Neural cell (in vitro differentiated cells): Measurements from ENCODE around the gene OTUD5. TPM values are rescaled to one million over a fixed set of nuclear protein-coding genes. Genes with fewer than 3 reads are reported as not detected.

Experiments used
- H2AFZ ChIP-seq: fragments of 200-600, 300-800 bp; sonication (generic), shearing (Covaris generic); 2 replicates; pipeline ENCODE4 v1.6.0; 2014; ENCODE audit warnings: low read depth, mild to moderate bottlenecking, antibody characterized with exemption, low read length, moderate library complexity
- H3F3A ChIP-seq: fragments of 200-600 bp; shearing (Covaris generic); 2 replicates; pipeline ENCODE4 v1.6.1; 2016; ENCODE audit warnings: mild to moderate bottlenecking, moderate library complexity, mixed read lengths, antibody characterized with exemption, low read length; ENCODE audit not compliant: insufficient read depth, poor library complexity, severe bottlenecking
- H3K27ac ChIP-seq: fragments of 200-600, 300-800 bp; sonication (generic), shearing (Covaris generic); 2 replicates; pipeline ENCODE4 v1.5.1; 2014; ENCODE audit warnings: mild to moderate bottlenecking, low read length, moderate library complexity
- H3K27me3 ChIP-seq: fragments of 300-800, 200-600 bp; sonication (generic), shearing (Covaris generic); 2 replicates; pipeline ENCODE4 v1.6.0; 2014; ENCODE audit warnings: mild to moderate bottlenecking, low read depth, low read length, moderate library complexity; ENCODE audit not compliant: insufficient read depth
- H3K36me3 ChIP-seq: fragments of 300-800, 200-600 bp; sonication (generic), shearing (Covaris generic); 2 replicates; pipeline ENCODE4 v1.5.1; 2014; ENCODE audit warnings: mild to moderate bottlenecking, antibody characterized with exemption, low read length, moderate library complexity; ENCODE audit not compliant: insufficient read depth
- H3K4me2 ChIP-seq: fragments of 300-800, 200-600 bp; sonication (generic), shearing (Covaris generic); 2 replicates; pipeline ENCODE4 v1.6.0; 2014; ENCODE audit warnings: mild to moderate bottlenecking, low read length
- H3K4me3 ChIP-seq: fragments of 300-800, 200-600 bp; sonication (generic), shearing (Covaris generic); 2 replicates; pipeline ENCODE4 v1.5.1; 2014; ENCODE audit warnings: mild to moderate bottlenecking, low read length, moderate library complexity
- H3K79me2 ChIP-seq: fragments of 200-600 bp; shearing (Covaris generic); replicated peaks from 2 replicates; pipeline ENCODE4 v1.6.0; 2014; ENCODE audit warnings: mild to moderate bottlenecking, low read length, moderate library complexity; ENCODE audit not compliant: insufficient read depth
- H3K9ac ChIP-seq: fragments of 300-800, 200-600 bp; sonication (generic), shearing (Covaris generic); 2 replicates; pipeline ENCODE4 v1.6.1; 2016; ENCODE audit warnings: mild to moderate bottlenecking, low read length, mixed read lengths
- H3K9me2 ChIP-seq: fragments of 200-600 bp; shearing (Covaris generic); 2 replicates; pipeline ENCODE4 v1.6.1; 2016; ENCODE audit warnings: mild to moderate bottlenecking, low read length, mixed read lengths; ENCODE audit not compliant: insufficient read depth
- H3K9me3 ChIP-seq: fragments of 200-600, 300-800 bp; sonication (generic), shearing (Covaris generic); 2 replicates; pipeline ENCODE4 v1.6.1; 2016; ENCODE audit warnings: mild to moderate bottlenecking, mixed run types, low read length, moderate library complexity, mixed read lengths
- H4K20me1 ChIP-seq: fragments of 200-600 bp; shearing (Covaris generic); 2 replicates; pipeline ENCODE4 v1.6.1; 2016; ENCODE audit warnings: mild to moderate bottlenecking, mixed run types; ENCODE audit not compliant: insufficient read depth
- EP300 ChIP-seq: fragments of 450-650 bp; conservative IDR thresholded peaks from 2 replicates; pipeline ENCODE4 v1.6.1; 2014; ENCODE audit warnings: antibody characterized with exemption, mild to moderate bottlenecking, moderate library complexity; ENCODE audit not compliant: poor library complexity, severe bottlenecking
- EZH2 ChIP-seq: fragments of 200-600, 300-800 bp; shearing (Covaris generic), sonication (generic); IDR thresholded peaks from 2 replicates; pipeline ENCODE4 v1.6.1; 2014; ENCODE audit warnings: antibody characterized with exemption, low read length, borderline replicate concordance, mild to moderate bottlenecking; ENCODE audit not compliant: insufficient read depth, poor library complexity, severe bottlenecking
- MXI1 ChIP-seq: fragments of 450-650 bp; conservative IDR thresholded peaks from 2 replicates; pipeline ENCODE4 v1.6.1; 2014; ENCODE audit warnings: antibody characterized with exemption, mild to moderate bottlenecking; ENCODE audit not compliant: poor library complexity, severe bottlenecking
- POLR2AphosphoS5 ChIP-seq: IDR thresholded peaks from 2 replicates; pipeline ENCODE4 v1.6.1; 2012
- RAD21 ChIP-seq: fragments of 450-650 bp; conservative IDR thresholded peaks from 2 replicates; pipeline ENCODE4 v1.6.1; 2014; ENCODE audit warnings: antibody characterized with exemption, mild to moderate bottlenecking, moderate library complexity
- REST ChIP-seq: IDR thresholded peaks from 2 replicates; pipeline ENCODE4 v1.6.1; 2012; ENCODE audit warnings: borderline replicate concordance
- SMC3 ChIP-seq: fragments of 450-650 bp; conservative IDR thresholded peaks from 2 replicates; pipeline ENCODE4 v1.6.1; 2014; ENCODE audit warnings: antibody characterized with exemption, mild to moderate bottlenecking, moderate library complexity; ENCODE audit not compliant: poor library complexity
- polyA plus RNA-seq: library from polyadenylated mRNA; depleted of rRNA; stranded (reverse); fragments of >200 nt; gene quantifications from 2 replicates; pipeline ENCODE4 v1.2.3, GENCODE V29; 2014
- TF ChIP-seq, protein P1 (sequence below): fragments of 450-650 bp; IDR thresholded peaks from 2 replicates; pipeline ENCODE4 v1.5.1; 2014; ENCODE audit warnings: antibody characterized with exemption, mild to moderate bottlenecking, moderate library complexity; ENCODE audit not compliant: poor library complexity, severe bottlenecking

Gene OTUD5
- polyA plus RNA-seq, 1 donor from 2014 or later, result 34.3 TPM

- H3K9ac ChIP-seq, result peak overlapping the region; percentile 55
- no peaks in the 10 kb centered on the region for H3K9me3 ChIP-seq
- H3K27ac ChIP-seq, result no peak overlapping the region
- no peaks in the 10 kb centered on the region for H3K9me2 ChIP-seq
- no peak overlapping the region for H2AFZ ChIP-seq
- H3K4me2 ChIP-seq, result no peak overlapping the region
- H3K36me3 ChIP-seq, result no peaks in the 10 kb centered on the region
- H3K27me3 ChIP-seq, result no peaks in the 10 kb centered on the region
- peaks cover 10% of the 10 kb centered on the region for H3K79me2 ChIP-seq
- no peaks in the 10 kb centered on the region for H4K20me1 ChIP-seq
- no peaks in the 10 kb centered on the region for H3F3A ChIP-seq
- peak overlapping the region; percentile 63 for H3K4me3 ChIP-seq
- TF ChIP-seq, protein P1, sequence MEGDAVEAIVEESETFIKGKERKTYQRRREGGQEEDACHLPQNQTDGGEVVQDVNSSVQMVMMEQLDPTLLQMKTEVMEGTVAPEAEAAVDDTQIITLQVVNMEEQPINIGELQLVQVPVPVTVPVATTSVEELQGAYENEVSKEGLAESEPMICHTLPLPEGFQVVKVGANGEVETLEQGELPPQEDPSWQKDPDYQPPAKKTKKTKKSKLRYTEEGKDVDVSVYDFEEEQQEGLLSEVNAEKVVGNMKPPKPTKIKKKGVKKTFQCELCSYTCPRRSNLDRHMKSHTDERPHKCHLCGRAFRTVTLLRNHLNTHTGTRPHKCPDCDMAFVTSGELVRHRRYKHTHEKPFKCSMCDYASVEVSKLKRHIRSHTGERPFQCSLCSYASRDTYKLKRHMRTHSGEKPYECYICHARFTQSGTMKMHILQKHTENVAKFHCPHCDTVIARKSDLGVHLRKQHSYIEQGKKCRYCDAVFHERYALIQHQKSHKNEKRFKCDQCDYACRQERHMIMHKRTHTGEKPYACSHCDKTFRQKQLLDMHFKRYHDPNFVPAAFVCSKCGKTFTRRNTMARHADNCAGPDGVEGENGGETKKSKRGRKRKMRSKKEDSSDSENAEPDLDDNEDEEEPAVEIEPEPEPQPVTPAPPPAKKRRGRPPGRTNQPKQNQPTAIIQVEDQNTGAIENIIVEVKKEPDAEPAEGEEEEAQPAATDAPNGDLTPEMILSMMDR, result peak; percentile 59
- TF ChIP-seq MXI1 (peak; percentile 38), POLR2AphosphoS5 (no peak), SMC3 (peak; percentile 18), REST (no peak)
Observed at GRCh38 chrX:48891402-48892288, 65.8 kb downstream of the OTUD5 start.

- Histone ChIP-seq H3K9ac (peak overlapping the region; percentile 55), H3K9me2 (no peaks in the 10 kb centered on the region), H3F3A (no peaks in the 10 kb centered on the region), H3K36me3 (no peaks in the 10 kb centered on the region), H3K9me3 (no peaks in the 10 kb centered on the region), H2AFZ (no peak overlapping the region), H3K79me2 (peaks cover 10% of the 10 kb centered on the region), H3K4me2 (no peak overlapping the region), H4K20me1 (no peaks in the 10 kb centered on the region), H3K27ac (no peak overlapping the region), H3K27me3 (no peaks in the 10 kb centered on the region), H3K4me3 (peak overlapping the region; percentile 63)
- no peak for TF ChIP-seq EZH2
- no peak for TF ChIP-seq EP300
- no peak for TF ChIP-seq POLR2AphosphoS5
- TF ChIP-seq SMC3, result no peak
- no peak for TF ChIP-seq RAD21
- TF ChIP-seq, protein P1, result no peak
Observed at GRCh38 chrX:48890934-48891401, 66.4 kb downstream of the OTUD5 start.
